Measurements from ENCODE around the gene ITGA11. TPM values are rescaled to one million over a fixed set of nuclear protein-coding genes. Genes with fewer than 3 reads are reported as not detected.

The ITGA11 gene
- total RNA-seq, 4 donors from 2014 or later = 3.3 to 15.8 (median 8.6) TPM

DNA sequence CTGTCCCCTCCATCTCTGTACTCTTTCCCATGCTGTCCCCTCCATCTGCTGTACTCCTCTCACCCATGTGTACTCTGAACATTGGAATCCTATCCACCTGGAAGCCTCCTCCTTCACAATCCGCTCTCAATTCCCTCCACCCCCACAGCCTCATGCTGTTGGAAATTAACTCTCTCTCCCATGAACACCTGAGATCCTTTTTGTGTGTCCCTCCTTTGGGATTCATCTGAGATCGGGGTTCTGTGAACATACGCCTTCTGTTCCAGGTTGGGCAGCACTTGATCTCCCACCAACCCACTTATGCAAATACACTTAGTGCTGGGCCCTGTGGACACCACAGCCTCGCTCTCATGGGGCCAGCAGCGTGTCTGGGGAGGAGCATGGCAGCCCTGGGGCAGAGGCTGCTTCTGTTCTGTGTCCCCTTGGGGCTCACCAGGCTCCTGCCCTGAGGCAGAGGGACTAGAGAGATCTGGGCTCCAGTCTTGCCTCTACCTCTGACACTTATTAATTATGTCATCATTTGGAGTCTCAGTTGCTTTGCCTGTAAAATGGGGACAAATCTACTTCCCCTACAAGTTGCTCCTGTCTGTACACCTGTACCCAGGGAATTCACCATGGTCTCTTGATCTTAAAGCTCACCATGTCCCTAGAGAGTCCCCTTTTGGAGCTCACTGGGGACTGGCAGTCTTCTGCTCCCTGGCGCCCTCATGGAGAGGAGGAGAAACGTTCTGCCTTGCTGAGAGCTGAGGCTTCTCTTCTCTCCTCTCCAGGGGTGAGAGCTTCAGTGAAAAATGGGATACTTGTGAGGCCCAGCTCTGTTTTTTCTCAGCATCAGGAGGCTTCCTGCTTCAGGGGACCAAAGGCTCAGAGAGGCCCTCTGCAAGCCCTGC lies 42.7 kb downstream of the ITGA11 start:
- peaks cover 0 to 7% (median under 1%) of the 10 kb centered on the region in 4 donors for H3K4me1 ChIP-seq
- H3K27me3 ChIP-seq = peaks cover 0 to 46% (median 0%) of the 10 kb centered on the region in 4 donors
- DNase-seq (ENCODE audit: extremely low spot score) = peak; percentile 90
- peaks cover 0 to 6% (median 3%) of the 10 kb centered on the region in 4 donors for H3K9me3 ChIP-seq
- H3K27ac ChIP-seq (replicated peaks in 1 of 4) = no peak overlapping the region
- H3K4me3 ChIP-seq = no peak overlapping the region
- intact Hi-C loops (cut with DNase I) = no loop called here
- no peaks in the 10 kb centered on the region for H3K36me3 ChIP-seq
- TF ChIP-seq POLR2A (IDR thresholded peaks at IDR 0.05; ENCODE audit: low read depth) = no peak
- TF ChIP-seq EP300 (IDR thresholded peaks at IDR 0.05) = no peak
- TF ChIP-seq, protein P1, sequence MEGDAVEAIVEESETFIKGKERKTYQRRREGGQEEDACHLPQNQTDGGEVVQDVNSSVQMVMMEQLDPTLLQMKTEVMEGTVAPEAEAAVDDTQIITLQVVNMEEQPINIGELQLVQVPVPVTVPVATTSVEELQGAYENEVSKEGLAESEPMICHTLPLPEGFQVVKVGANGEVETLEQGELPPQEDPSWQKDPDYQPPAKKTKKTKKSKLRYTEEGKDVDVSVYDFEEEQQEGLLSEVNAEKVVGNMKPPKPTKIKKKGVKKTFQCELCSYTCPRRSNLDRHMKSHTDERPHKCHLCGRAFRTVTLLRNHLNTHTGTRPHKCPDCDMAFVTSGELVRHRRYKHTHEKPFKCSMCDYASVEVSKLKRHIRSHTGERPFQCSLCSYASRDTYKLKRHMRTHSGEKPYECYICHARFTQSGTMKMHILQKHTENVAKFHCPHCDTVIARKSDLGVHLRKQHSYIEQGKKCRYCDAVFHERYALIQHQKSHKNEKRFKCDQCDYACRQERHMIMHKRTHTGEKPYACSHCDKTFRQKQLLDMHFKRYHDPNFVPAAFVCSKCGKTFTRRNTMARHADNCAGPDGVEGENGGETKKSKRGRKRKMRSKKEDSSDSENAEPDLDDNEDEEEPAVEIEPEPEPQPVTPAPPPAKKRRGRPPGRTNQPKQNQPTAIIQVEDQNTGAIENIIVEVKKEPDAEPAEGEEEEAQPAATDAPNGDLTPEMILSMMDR (IDR thresholded peaks at IDR 0.05) = no peak
- no peak for TF ChIP-seq POLR2AphosphoS5 (IDR thresholded peaks at IDR 0.05)
- WGBS = 80% methylated on average over 7 of the region's 7 CpGs

DNA sequence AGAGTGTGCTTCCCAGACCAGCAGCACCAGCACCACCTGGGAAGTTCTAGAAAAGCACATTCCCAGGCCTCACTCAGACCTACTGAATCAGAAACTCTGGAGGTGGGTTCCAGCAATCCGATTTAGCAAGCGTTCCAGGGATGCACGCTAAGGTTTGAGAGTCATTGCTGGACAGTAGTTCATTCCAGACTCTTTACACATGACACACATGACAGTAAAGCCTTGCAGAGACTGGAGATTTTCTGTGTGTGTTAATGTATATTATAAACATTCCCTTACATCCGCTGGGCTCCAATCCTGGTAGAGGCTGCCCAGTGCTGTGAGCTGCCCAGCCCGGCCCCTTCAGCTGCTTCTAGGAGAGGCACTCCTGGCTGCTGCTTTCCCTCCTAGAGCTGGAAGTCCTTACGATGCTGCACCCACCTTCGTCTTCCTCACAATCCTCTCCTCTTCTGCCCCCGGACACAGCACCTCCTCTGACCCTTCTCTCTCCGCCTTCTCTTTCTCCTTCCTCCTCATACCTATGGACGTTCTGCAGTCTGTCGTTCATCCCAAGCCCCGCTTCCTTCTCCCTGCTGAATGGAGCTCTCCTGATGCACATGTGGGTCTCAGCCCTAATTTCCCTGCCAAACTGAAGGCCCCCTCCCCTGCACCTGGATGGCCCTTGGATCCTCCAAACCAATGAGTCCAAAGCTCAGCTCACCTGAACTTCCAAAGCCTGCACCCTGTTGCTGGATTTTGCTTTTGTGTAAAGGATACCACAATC lies 44.4 kb downstream of the ITGA11 start:
- intact Hi-C loops (cut with DNase I) = no loop called here
- peak; percentile 64 for DNase-seq (ENCODE audit: extremely low spot score)
- peaks cover 0 to 46% (median 0%) of the 10 kb centered on the region in 4 donors for H3K27me3 ChIP-seq

DNA sequence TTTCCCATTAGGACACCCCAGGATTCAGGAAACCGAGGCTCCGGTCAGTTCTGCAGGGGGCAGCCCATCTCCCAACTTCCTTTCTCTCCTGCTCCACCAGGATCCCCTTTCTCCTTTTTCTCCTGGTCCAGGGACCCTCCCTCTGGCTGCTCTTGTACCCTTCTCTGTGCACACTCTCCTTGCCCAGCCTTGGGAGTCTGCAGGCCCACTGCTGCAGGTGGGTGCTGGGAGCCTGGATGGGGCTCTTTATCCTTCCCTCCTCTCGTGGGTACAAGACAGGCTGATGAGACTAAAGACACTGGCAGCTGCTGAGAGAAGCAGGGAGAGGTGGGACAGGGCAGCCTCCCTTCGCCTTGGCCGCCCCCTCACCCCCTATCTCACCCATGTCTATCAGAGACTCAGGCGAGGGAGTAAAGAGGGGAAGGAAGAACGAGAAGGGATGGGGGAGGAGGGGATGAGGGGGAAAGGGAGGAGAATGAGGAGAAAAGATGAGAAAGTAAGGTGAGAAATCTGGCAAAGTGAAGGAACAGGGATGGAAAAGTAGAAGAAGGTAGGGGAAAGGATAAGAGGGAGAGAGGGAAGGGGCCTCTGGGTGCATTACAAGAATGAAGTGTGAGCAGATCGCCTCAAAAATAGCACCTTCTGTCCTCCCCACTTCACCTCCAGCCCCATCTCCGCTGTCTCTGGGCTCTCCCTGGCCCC lies 45.2 kb downstream of the ITGA11 start:
- intact Hi-C loops (cut with DNase I) = no loop called here
- Histone ChIP-seq H3K4me3 (no peak overlapping the region), H3K27ac (replicated peaks in 1 of 4) (no peak overlapping the region), H3K4me1 (peaks cover 0 to 14% (median 4%) of the 10 kb centered on the region in 4 donors), H3K27me3 (peaks cover 0 to 46% (median 0%) of the 10 kb centered on the region in 4 donors), H3K36me3 (no peaks in the 10 kb centered on the region), H3K9me3 (no peaks in the 10 kb centered on the region)
- peak; percentile 10 for DNase-seq (ENCODE audit: extremely low spot score)
- TF ChIP-seq POLR2A (IDR thresholded peaks at IDR 0.05; ENCODE audit: low read depth) = no peak
- TF ChIP-seq POLR2AphosphoS5 (IDR thresholded peaks at IDR 0.05) = no peak
- no peak for TF ChIP-seq EP300 (IDR thresholded peaks at IDR 0.05)
- TF ChIP-seq, protein P1 (IDR thresholded peaks at IDR 0.05) = no peak
- WGBS = 85% methylated on average over 9 of the region's 9 CpGs

More for the DNA sequence above, 44.4 kb downstream of the ITGA11 start:
- Histone ChIP-seq H3K4me1 (peaks cover 0 to 14% (median 4%) of the 10 kb centered on the region in 4 donors), H3K27ac (replicated peaks in 1 of 4) (no peak overlapping the region), H3K9me3 (peaks cover 0 to 6% (median 2%) of the 10 kb centered on the region in 4 donors), H3K4me3 (no peak overlapping the region), H3K36me3 (no peaks in the 10 kb centered on the region)
- 62% methylated on average over 12 of the region's 12 CpGs for WGBS
- TF ChIP-seq, protein P1 (IDR thresholded peaks at IDR 0.05) = no peak
- TF ChIP-seq EP300 (IDR thresholded peaks at IDR 0.05) = no peak
- no peak for TF ChIP-seq POLR2AphosphoS5 (IDR thresholded peaks at IDR 0.05)
- TF ChIP-seq POLR2A (IDR thresholded peaks at IDR 0.05; ENCODE audit: low read depth) = no peak

DNA sequence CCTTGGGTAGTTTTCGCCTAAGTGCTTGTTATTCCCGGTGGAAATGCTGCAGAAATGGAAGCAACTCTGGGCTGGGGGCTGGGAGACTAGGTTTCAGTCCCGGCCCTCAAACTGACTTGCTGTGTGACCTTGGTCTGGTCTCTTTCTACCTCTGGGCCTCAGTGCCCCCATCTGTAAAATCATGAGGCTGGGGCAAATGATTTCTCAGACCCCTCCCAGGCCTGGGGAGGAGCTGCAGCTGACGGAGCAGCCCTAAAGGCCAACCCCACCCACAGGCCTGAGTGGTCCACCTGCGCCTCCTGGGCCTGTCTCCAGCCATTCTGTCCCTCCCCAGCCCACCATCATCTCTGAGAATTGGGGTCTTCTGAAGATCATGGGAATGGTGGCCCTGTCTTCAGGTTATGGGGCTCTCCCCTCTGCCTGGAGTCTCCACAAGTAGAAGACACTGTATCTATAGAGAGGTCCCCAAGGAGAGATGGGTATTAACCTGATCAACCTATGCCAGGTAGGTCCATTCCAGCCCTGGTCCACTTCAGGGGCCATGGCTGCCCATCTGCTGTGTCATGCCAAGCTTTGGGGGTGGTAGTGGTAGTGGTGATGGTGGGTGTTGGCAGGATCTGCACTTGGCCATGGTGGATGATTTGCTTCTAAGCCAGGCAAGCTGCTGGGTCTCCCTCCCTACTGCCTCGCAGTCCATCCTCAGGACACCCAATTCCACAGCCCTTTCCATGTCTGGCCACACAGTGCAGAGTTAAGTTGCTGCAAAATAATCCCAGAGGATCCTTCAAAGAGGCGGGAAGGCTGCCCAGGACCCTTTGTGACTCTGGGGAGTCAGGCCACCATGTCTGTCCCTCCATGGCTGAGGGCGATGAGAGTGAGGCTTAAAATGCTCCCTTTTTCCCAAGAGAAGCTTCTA lies 46.0 kb downstream of the ITGA11 start:
- no peaks in the 10 kb centered on the region for H3K36me3 ChIP-seq
- TF ChIP-seq POLR2A (IDR thresholded peaks at IDR 0.05; ENCODE audit: low read depth) = no peak
- no peak for TF ChIP-seq EP300 (IDR thresholded peaks at IDR 0.05)
- no peak for TF ChIP-seq POLR2AphosphoS5 (IDR thresholded peaks at IDR 0.05)
- TF ChIP-seq, protein P1 (IDR thresholded peaks at IDR 0.05) = no peak
- intact Hi-C loops (cut with DNase I) = no loop called here
- no peak overlapping the region for H3K4me3 ChIP-seq
- no peaks in the 10 kb centered on the region for H3K9me3 ChIP-seq
- peak; percentile 78 for DNase-seq (ENCODE audit: extremely low spot score)
- no peak overlapping the region for H3K27ac ChIP-seq (replicated peaks in 1 of 4)
- H3K4me1 ChIP-seq = peaks cover 0 to 14% (median 4%) of the 10 kb centered on the region in 4 donors
- WGBS = 96% methylated on average over 7 of the region's 8 CpGs
- peaks cover 0 to 42% (median 0%) of the 10 kb centered on the region in 4 donors for H3K27me3 ChIP-seq
